Mucosa of descending colon (tissue), 3 donors: ENCODE data around the gene HSF5. TPM values are rescaled to one million over a fixed set of nuclear protein-coding genes. Genes with fewer than 3 reads are reported as not detected.

Experiments
- ATAC-seq: fragments of 200-7000 bp; cut with Tn5 transposase; one replicate; pipeline ENCODE4 v1.9.1; 2020; ENCODE audit warnings: mild to moderate bottlenecking, moderate library complexity
- DNase-seq, 3 donors: peaks; one replicate each; pipeline ENCODE4 v3.0.0-alpha.2; 2020
- H3K36me3 ChIP-seq: fragments of 200-600 bp; one replicate; pipeline ENCODE4 v1.8.0; 2021; ENCODE audit warnings: low read depth, mild to moderate bottlenecking
- H3K4me1 ChIP-seq: fragments of 200-600 bp; one replicate; pipeline ENCODE4 v1.8.0; 2021; ENCODE audit warnings: low read depth, mild to moderate bottlenecking
- H3K4me3 ChIP-seq: fragments of 200-600 bp; one replicate; pipeline ENCODE4 v1.8.0; 2021; ENCODE audit warnings: mild to moderate bottlenecking
- H3K9me3 ChIP-seq: fragments of 200-600 bp; one replicate; pipeline ENCODE4 v1.8.0; 2021; ENCODE audit warnings: mild to moderate bottlenecking
- CTCF ChIP-seq: fragments of 200-600 bp; IDR thresholded peaks from one replicate; pipeline ENCODE4 v1.8.0; 2022; ENCODE audit warnings: antibody characterized with exemption, mild to moderate bottlenecking
- intact Hi-C, 2 donors: fragments of 100-400 bp; cut with DNase I in 1 of 2; cut with micrococcal nuclease in 1 of 2; formaldehyde crosslinking; loops; one replicate each; pipeline versions ENCODE4 v1.11.0 to v1.11.1; 2022; cut with DNase I, micrococcal nuclease
- total RNA-seq, 3 donors: library from RNA; stranded (reverse); fragmentation: NEBNext Ultra II Directional in 2 of 3; extraction: Animal tissue kit (Norgen Biotek cat#: 25700) in 2 of 3; gene quantifications; one replicate each; pipeline versions ENCODE4 v1.2.1 to v1.2.4, GENCODE V29; 2021 to 2023
- donor health status: DM: no; HTN: no; CAD: no; lungs with moderate emphysema.
- donor health status: DM: no; HTN: no; CAD: no.
- donor health status: DM: no; HTN: yes; CAD: no.

The HSF5 gene
- total RNA-seq, 3 donors from 2014 or later, result 0.07 to 0.09 TPM; not detected in 1

GRCh38 chr17:58530655-58531054, 42.4 kb upstream of the HSF5 start:
- Histone ChIP-seq H3K36me3 (no peaks in the 10 kb centered on the region), H3K4me1 (peaks cover 8% of the 10 kb centered on the region), H3K4me3 (no peak overlapping the region), H3K9me3 (no peaks in the 10 kb centered on the region)
- intact Hi-C loops, result no loop called here
- ATAC-seq (no peak), DNase-seq (no peak)
- TF ChIP-seq CTCF, result no peak

GRCh38 chr17:58529275-58529674, 41.1 kb upstream of the HSF5 start:
- Histone ChIP-seq H3K4me3 (no peak overlapping the region), H3K36me3 (no peaks in the 10 kb centered on the region), H3K9me3 (no peaks in the 10 kb centered on the region), H3K4me1 (peaks cover 8% of the 10 kb centered on the region)
- intact Hi-C loops, result no loop called here
- DNase-seq (no peak), ATAC-seq (no peak)
- no peak for TF ChIP-seq CTCF

GRCh38 chr17:58528443-58528842, 40.2 kb upstream of the HSF5 start:
- ATAC-seq (no peak), DNase-seq (no peak)
- Histone ChIP-seq H3K36me3 (no peaks in the 10 kb centered on the region), H3K9me3 (no peaks in the 10 kb centered on the region), H3K4me1 (peaks cover 8% of the 10 kb centered on the region), H3K4me3 (no peak overlapping the region)
- intact Hi-C loops, result no loop called here
- no peak for TF ChIP-seq CTCF

GRCh38 chr17:58527949-58528348, 39.7 kb upstream of the HSF5 start:
- no peak for TF ChIP-seq CTCF
- no peaks in the 10 kb centered on the region for H3K36me3 ChIP-seq
- intact Hi-C loops, result no loop called here
- peaks cover 8% of the 10 kb centered on the region for H3K4me1 ChIP-seq
- H3K4me3 ChIP-seq, result no peak overlapping the region
- no peak for DNase-seq
- no peak for ATAC-seq
- H3K9me3 ChIP-seq, result no peaks in the 10 kb centered on the region

- intact Hi-C loops, result no loop called here
- no peak for DNase-seq
- Histone ChIP-seq H3K9me3 (no peaks in the 10 kb centered on the region), H3K36me3 (no peaks in the 10 kb centered on the region), H3K4me1 (peaks cover 5% of the 10 kb centered on the region), H3K4me3 (no peak overlapping the region)
- TF ChIP-seq CTCF, result no peak
- ATAC-seq, result no peak
Measured at GRCh38 chr17:58527306-58527705, 39.1 kb upstream of the HSF5 start.

GRCh38 chr17:58525239-58525638, 37.0 kb upstream of the HSF5 start:
- DNase-seq (no peak), ATAC-seq (peak; percentile 14)
- Histone ChIP-seq H3K36me3 (no peaks in the 10 kb centered on the region), H3K9me3 (no peaks in the 10 kb centered on the region), H3K4me3 (no peak overlapping the region), H3K4me1 (peaks cover under 1% of the 10 kb centered on the region)
- intact Hi-C loops, result no loop called here
- no peak for TF ChIP-seq CTCF
